ENCODE data around the gene NR0B1.

DNA sequence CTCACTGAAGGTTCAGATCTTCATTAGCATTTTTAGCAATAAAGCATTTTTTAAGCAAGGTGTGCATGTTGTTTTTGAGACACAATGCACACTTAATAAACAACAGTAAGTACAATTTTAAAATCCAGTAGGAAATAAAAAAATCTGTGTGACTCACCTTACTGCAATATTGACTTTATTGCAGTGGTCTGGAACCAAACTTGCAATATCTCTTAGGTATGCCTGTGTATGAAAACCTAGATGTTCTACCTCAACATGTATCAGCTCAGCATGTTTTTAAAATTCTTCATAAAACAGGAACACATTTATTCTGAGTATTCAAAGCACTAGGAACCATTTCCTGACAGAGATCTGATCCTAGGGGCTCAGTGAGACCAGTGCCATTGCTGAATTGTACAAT, 26.7 kb downstream of the NR0B1 start:
- no peak for TF ChIP-seq POLR2AphosphoS5 (IDR thresholded peaks at IDR 0.05)
- no peak for TF ChIP-seq POLR2A (IDR thresholded peaks at IDR 0.05)

All from gastroesophageal sphincter (tissue), 2 donors.